HepG2 (cell line): ENCODE data around the gene ABTB2.

Experiments
- CTCF ChIP-seq: sonication (generic); formaldehyde crosslinking; IDR thresholded peaks from 2 replicates; pipeline ENCODE4 v1.5.0; 2020; ENCODE audit warnings: mild to moderate bottlenecking, missing genetic modification reagents, moderate library complexity
- MAFF ChIP-seq: IDR thresholded peaks from 2 replicates; pipeline ENCODE4 v1.6.1; 2011; ENCODE audit warnings: low read depth, low read length, improper control_type of control experiment
- SMC3 ChIP-seq: IDR thresholded peaks from 2 replicates; pipeline ENCODE4 v1.6.1; 2011; ENCODE audit warnings: low read length, improper control_type of control experiment
- STAT6 ChIP-seq: sonication (generic); formaldehyde crosslinking; IDR thresholded peaks from 2 replicates; pipeline ENCODE4 v1.4.0; 2020; ENCODE audit warnings: missing genetic modification reagents, mild to moderate bottlenecking, borderline replicate concordance
- TAF15 ChIP-seq: fragments of 200-400 bp; formaldehyde crosslinking; IDR thresholded peaks from one replicate; pipeline ENCODE4 v1.6.1; 2018; ENCODE audit warnings: mild to moderate bottlenecking, low read depth, low read length; ENCODE audit not compliant: poor library complexity, severe bottlenecking

GRCh38 chr11:34169686-34170085 is 188.1 kb downstream of the ABTB2 start:
- TF ChIP-seq CTCF (CRISPR knock-in tag) (no peak), STAT6 (CRISPR knock-in tag) (no peak), SMC3 (no peak), MAFF (no peak), TAF15 (no peak)
